Endothelial cell of umbilical vein (primary cell): ENCODE data around the gene SETD1A. TPM values are rescaled to one million over a fixed set of nuclear protein-coding genes. Genes with fewer than 3 reads are reported as not detected.

Experiments used
- BruUV-seq: library from RNA; stranded (reverse); fragments of 400-500 nt; replicated peaks from 2 replicates; lab custom pipeline; 2021; lab: Mats Ljungman, UMichigan
- CTCF ChIA-PET: fragments of 300-600, 350-600 bp; sonication (Branson Sonifier 250); formaldehyde crosslinking; loops from one replicate; lab custom pipeline; 2021; ENCODE audit warnings: antibody characterized with exemption, inconsistent platforms; lab: Charles Lee
- POLR2A ChIA-PET: fragments of 300-600, 350-600 bp; sonication (Branson Sonifier 250); formaldehyde crosslinking; loops from one replicate; lab custom pipeline; 2021; ENCODE audit warnings: antibody characterized with exemption, inconsistent platforms; lab: Charles Lee
- DNase-seq: peaks from one replicate; pipeline ENCODE4 v3.0.0-alpha.2; 2011; ENCODE audit warnings: low read depth, low spot score
- FAIRE-seq: peaks from 2 replicates; lab custom pipeline; 2011; peaks lifted over from hg19 to GRCh38; lab: Jason Lieb, UNC
- H2AFZ ChIP-seq: 2 replicates; pipeline ENCODE4 v1.6.0; 2012; ENCODE audit warnings: low read depth, low read length, control low read depth, inconsistent platforms
- H3K27ac ChIP-seq: 2 replicates; pipeline ENCODE4 v1.5.1; 2011; ENCODE audit warnings: low read depth, mild to moderate bottlenecking, control low read depth, low read length, moderate library complexity; ENCODE audit not compliant: insufficient read depth
- H3K27me3 ChIP-seq, 2 experiments: 2 replicates each; pipeline versions ENCODE4 v1.6.0 to v1.6.1; 2011; ENCODE audit warnings: low read length in 2 of 2, mixed read lengths in 1 of 2; ENCODE audit not compliant: control insufficient read depth in 2 of 2, insufficient read depth in 2 of 2
- H3K36me3 ChIP-seq, 2 experiments: 2 replicates in 1 of 2; 3 replicates in 1 of 2; pipeline ENCODE4 v1.5.1; 2011; ENCODE audit warnings: low read length in 2 of 2, mild to moderate bottlenecking in 1 of 2, moderate library complexity in 1 of 2; ENCODE audit not compliant: control insufficient read depth in 2 of 2, insufficient read depth in 2 of 2; ENCODE audit errors: extremely low read depth in 1 of 2
- H3K4me1 ChIP-seq: 3 replicates; pipeline ENCODE4 v1.5.1; 2011; ENCODE audit warnings: mild to moderate bottlenecking, low read length; ENCODE audit not compliant: control insufficient read depth, insufficient read depth; ENCODE audit errors: extremely low read depth
- H3K4me2 ChIP-seq: 2 replicates; pipeline ENCODE4 v1.6.1; 2011; ENCODE audit warnings: low read length, control low read depth, mixed read lengths; ENCODE audit not compliant: insufficient read depth
- H3K4me3 ChIP-seq, 3 experiments: fragments of 200-600 bp in 1 of 3; sonication (generic), shearing (Covaris generic) in 1 of 3; replicated peaks in 1 of 3; 2 replicates each; pipeline ENCODE4 v1.5.1; 2011 to 2016; ENCODE audit warnings: control low read depth in 3 of 3, low read length in 3 of 3, mild to moderate bottlenecking in 2 of 3, inconsistent platforms in 1 of 3, low read depth in 1 of 3, moderate library complexity in 1 of 3; ENCODE audit not compliant: insufficient read depth in 1 of 3
- H3K79me2 ChIP-seq: 2 replicates; pipeline ENCODE4 v1.6.0; 2012; ENCODE audit warnings: low read length, inconsistent platforms; ENCODE audit not compliant: control insufficient read depth, insufficient read depth
- H3K9ac ChIP-seq: replicated peaks from 2 replicates; pipeline ENCODE3; 2011; ENCODE audit warnings: low read length, control low read depth; ENCODE audit not compliant: insufficient read depth; ENCODE audit errors: extremely low read depth
- H3K9me1 ChIP-seq: replicated peaks from 3 replicates; pipeline ENCODE4 v1.6.0; 2011; ENCODE audit warnings: mild to moderate bottlenecking, low read length; ENCODE audit not compliant: control insufficient read depth, insufficient read depth; ENCODE audit errors: extremely low read depth
- H3K9me3 ChIP-seq: replicated peaks from 2 replicates; pipeline ENCODE4 v1.5.1; 2012; ENCODE audit warnings: low read length, inconsistent platforms; ENCODE audit not compliant: control insufficient read depth, insufficient read depth
- H4K20me1 ChIP-seq: replicated peaks from 2 replicates; pipeline ENCODE3; 2011; ENCODE audit warnings: mild to moderate bottlenecking, low read length; ENCODE audit not compliant: control insufficient read depth, insufficient read depth; ENCODE audit errors: extremely low read depth
- EZH2 ChIP-seq: IDR thresholded peaks from 2 replicates; pipeline ENCODE4 v1.6.1; 2012; ENCODE audit warnings: borderline replicate concordance, low read depth, mild to moderate bottlenecking, moderate library complexity, low read length, inconsistent platforms; ENCODE audit not compliant: severe bottlenecking
- FOS ChIP-seq: IDR thresholded peaks from 2 replicates; pipeline ENCODE4 v1.6.1; 2011; ENCODE audit warnings: mild to moderate bottlenecking, low read length, moderate library complexity, borderline replicate concordance; ENCODE audit not compliant: insufficient read depth
- GATA2 ChIP-seq: IDR thresholded peaks from 2 replicates; pipeline ENCODE4 v1.7.0; 2011; ENCODE audit warnings: low read depth, mild to moderate bottlenecking, moderate library complexity, mixed read lengths, low read length; ENCODE audit not compliant: insufficient read length, insufficient read depth
- MAX ChIP-seq: IDR thresholded peaks from 2 replicates; pipeline ENCODE4 v1.6.1; 2011; ENCODE audit not compliant: insufficient read depth, insufficient read length
- POLR2A ChIP-seq: IDR thresholded peaks from 2 replicates; pipeline ENCODE4 v1.6.1; 2012; ENCODE audit warnings: low read depth, mild to moderate bottlenecking, control low read depth, low read length
- POLR2AphosphoS5 ChIP-seq: IDR thresholded peaks from 2 replicates; pipeline ENCODE4 v1.6.1; 2012; ENCODE audit warnings: low read depth, mild to moderate bottlenecking, control low read depth, low read length, moderate library complexity; ENCODE audit not compliant: insufficient read depth
- dilution Hi-C: fragments of 300-500 bp; cut with MboI; formaldehyde crosslinking; loops from one replicate; pipeline ENCODE4 v1.15.0; 2019; ENCODE audit warnings: low sequenced_read_pairs; ENCODE audit not compliant: extremely low pct_ligation_motif_present
- intact Hi-C: fragments of 100-400 bp; cut with micrococcal nuclease; formaldehyde crosslinking; loops from one replicate; pipeline ENCODE4 v1.10.0; 2022
- polyA plus RNA-seq, 4 experiments: library from polyadenylated mRNA; depleted of rRNA in 3 of 4; stranded (reverse) in 3 of 4; unstranded in 1 of 4; fragments of >200 nt; gene quantifications; 2 replicates each; pipeline versions ENCODE4 v1.2.1 to v1.2.3, GENCODE V29; 2011 to 2012; ENCODE audit warnings: missing spikeins in 1 of 4
- small RNA-seq: library from RNA; depleted of rRNA; stranded (forward); fragments of <200 nt; gene quantifications from one replicate; pipeline ENCODE3, GENCODE V24; 2012; ENCODE audit warnings: low replicate concordance, low read depth; ENCODE audit not compliant: insufficient read depth, insufficient read length
- total RNA-seq: library from RNA; stranded (reverse); gene quantifications from 2 replicates; pipeline ENCODE4 v1.2.3, GENCODE V29; 2021
- TF ChIP-seq, protein P1 (sequence below), 2 donors: IDR thresholded peaks; 1 replicate in 1 of 2; 2 replicates in 1 of 2; pipeline ENCODE4 v1.5.1; 2011; ENCODE audit warnings: low read length in 2 of 2, mild to moderate bottlenecking in 2 of 2, moderate library complexity in 2 of 2, control low read depth in 1 of 2, inconsistent platforms in 1 of 2, low read depth in 1 of 2; ENCODE audit not compliant: insufficient read depth in 1 of 2; ENCODE audit errors: extremely low read depth in 1 of 2

Gene SETD1A
- total and polyA plus RNA-seq, 2 donors (not counting 3 experiments of a cell fraction or from before 2014, with no cell fraction given): 3.5 to 21.3 TPM

DNA sequence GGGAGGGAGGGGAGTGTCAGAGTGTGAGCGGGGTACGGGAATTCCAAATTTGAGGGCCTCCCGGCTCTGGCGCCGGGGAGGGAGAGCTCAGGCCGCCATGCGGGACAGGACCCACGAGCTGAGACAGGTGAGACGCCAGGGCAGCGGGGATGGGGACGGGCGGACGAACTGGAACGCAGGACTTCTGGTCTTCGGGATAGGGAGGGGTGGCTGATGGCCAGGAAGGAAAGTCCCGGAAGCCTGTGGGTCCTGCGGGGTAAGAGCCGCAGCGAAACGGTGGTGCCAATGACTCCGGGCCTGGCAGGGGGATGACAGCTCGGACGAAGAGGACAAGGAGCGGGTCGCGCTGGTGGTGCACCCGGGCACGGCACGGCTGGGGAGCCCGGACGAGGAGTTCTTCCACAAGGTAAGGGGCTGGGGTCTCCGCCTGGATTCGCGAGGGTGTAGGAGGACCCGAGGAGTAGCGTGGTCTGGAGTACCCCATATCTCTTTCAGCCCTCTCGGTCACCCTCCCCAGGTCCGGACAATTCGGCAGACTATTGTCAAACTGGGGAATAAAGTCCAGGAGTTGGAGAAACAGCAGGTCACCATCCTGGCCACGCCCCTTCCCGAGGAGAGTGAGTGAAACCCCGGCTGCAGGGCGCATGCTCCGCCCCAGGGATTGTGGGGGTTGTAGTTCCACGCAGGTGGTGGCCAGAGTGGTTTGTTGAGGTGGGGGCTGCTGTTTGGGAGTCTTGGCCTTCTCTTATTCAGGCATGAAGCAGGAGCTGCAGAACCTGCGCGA, 76.3 kb downstream of the SETD1A start:
- H3K79me2 ChIP-seq: peaks cover 12% of the 10 kb centered on the region
- H3K4me3 ChIP-seq: peak overlapping the region; percentile 63 to 75 (median 71)
- FAIRE-seq: peak; percentile 99
- H3K4me1 ChIP-seq: peaks cover 11% of the 10 kb centered on the region
- H3K9me1 ChIP-seq: no peaks in the 10 kb centered on the region
- dilution Hi-C loops (no loop called here), intact Hi-C loops (loop anchor here (1.0 to 2.0 kb wide), 5 partner anchors 40 to 425 kb away; partner anchors contain the start of genes ARMC5, KAT8, SETD1A and VKORC1)
- H3K9ac ChIP-seq: peak overlapping the region; percentile 65
- H4K20me1 ChIP-seq: no peaks in the 10 kb centered on the region
- peak overlapping the region; percentile 30 for H2AFZ ChIP-seq
- TSS peak; percentile 58 for BruUV-seq
- ChIA-PET POLR2A (interaction anchor here (0.7 to 1.0 kb wide), 2 partner anchors 40 to 840 kb away, joined by 3 to 5 read pairs; partner anchors contain the start of genes ZNF267, ZNF646 and ZNF668), CTCF (interaction anchor here (1.1 to 1.4 kb wide), 3 partner anchors 48 to 109 kb away, joined by 3 to 7 read pairs (median 6); partner anchors contain the start of gene HSD3B7)
- TF ChIP-seq GATA2 (no peak), FOS (no peak), POLR2A (peak; percentile 59), EZH2 (no peak), MAX (peak; percentile 22), POLR2AphosphoS5 (peak; percentile 16)
- TF ChIP-seq, protein P1, sequence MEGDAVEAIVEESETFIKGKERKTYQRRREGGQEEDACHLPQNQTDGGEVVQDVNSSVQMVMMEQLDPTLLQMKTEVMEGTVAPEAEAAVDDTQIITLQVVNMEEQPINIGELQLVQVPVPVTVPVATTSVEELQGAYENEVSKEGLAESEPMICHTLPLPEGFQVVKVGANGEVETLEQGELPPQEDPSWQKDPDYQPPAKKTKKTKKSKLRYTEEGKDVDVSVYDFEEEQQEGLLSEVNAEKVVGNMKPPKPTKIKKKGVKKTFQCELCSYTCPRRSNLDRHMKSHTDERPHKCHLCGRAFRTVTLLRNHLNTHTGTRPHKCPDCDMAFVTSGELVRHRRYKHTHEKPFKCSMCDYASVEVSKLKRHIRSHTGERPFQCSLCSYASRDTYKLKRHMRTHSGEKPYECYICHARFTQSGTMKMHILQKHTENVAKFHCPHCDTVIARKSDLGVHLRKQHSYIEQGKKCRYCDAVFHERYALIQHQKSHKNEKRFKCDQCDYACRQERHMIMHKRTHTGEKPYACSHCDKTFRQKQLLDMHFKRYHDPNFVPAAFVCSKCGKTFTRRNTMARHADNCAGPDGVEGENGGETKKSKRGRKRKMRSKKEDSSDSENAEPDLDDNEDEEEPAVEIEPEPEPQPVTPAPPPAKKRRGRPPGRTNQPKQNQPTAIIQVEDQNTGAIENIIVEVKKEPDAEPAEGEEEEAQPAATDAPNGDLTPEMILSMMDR (IDR thresholded peaks at IDR 0.05; ENCODE audit: extremely low read depth in 1 of 2, insufficient read depth in 1 of 2, low read depth in 1 of 2, low read length in 2 of 2): no peak
- H3K36me3 ChIP-seq: peaks cover 3 to 8% of the 10 kb centered on the region in 2 experiments
- peak overlapping the region; percentile 85 for H3K27ac ChIP-seq
- H3K4me2 ChIP-seq: peak overlapping the region; percentile 76
- no peaks in the 10 kb centered on the region for H3K9me3 ChIP-seq
- peak; percentile 82 for DNase-seq
- H3K27me3 ChIP-seq: no peaks in the 10 kb centered on the region

Small RNA genes lying within 50 kb of the gene (small RNA-seq; reads per million reads assigned to genes)
- 1.1 reads per million for gene AC135048.1

Other genes with a start within 250 kb of the SETD1A start
- gene PHKG2, start 209.3 kb upstream of the SETD1A start, total RNA-seq: 33.0 and 34.1 TPM in 2 replicates
- gene PHKG2, start 209.3 kb upstream of the SETD1A start, polyA plus RNA-seq: 48.8 and 55.4 TPM in 2 replicates
- 6.5 and 7.2 TPM in 2 replicates for gene CFAP119, start 195.7 kb upstream of the SETD1A start, total RNA-seq
- 9.5 and 13.7 TPM in 2 replicates for gene CFAP119, start 195.7 kb upstream of the SETD1A start, polyA plus RNA-seq
- gene RNF40, start 195.4 kb upstream of the SETD1A start, total RNA-seq: 97.0 and 102 TPM in 2 replicates
- gene RNF40, start 195.4 kb upstream of the SETD1A start, polyA plus RNA-seq: 60.5 and 67.6 TPM in 2 replicates
- 11.2 and 11.7 TPM in 2 replicates for gene ZNF629, start 170.5 kb upstream of the SETD1A start, total RNA-seq
- 5.2 and 5.6 TPM in 2 replicates for gene ZNF629, start 170.5 kb upstream of the SETD1A start, polyA plus RNA-seq
- 38.3 and 39.5 TPM in 2 replicates for gene BCL7C, start 63.7 kb upstream of the SETD1A start, total RNA-seq
- gene BCL7C, start 63.7 kb upstream of the SETD1A start, polyA plus RNA-seq: 30.2 and 33.7 TPM in 2 replicates
- 1.4 and 1.5 TPM in 2 replicates for gene CTF1, start 61.1 kb upstream of the SETD1A start, total RNA-seq
- gene CTF1, start 61.1 kb upstream of the SETD1A start, polyA plus RNA-seq: 4.3 and 4.7 TPM in 2 replicates
- 37.3 and 38.0 TPM in 2 replicates for gene FBXL19, start 34.2 kb upstream of the SETD1A start, total RNA-seq
- gene FBXL19, start 34.2 kb upstream of the SETD1A start, polyA plus RNA-seq: 22.1 and 29.5 TPM in 2 replicates
- gene ORAI3, start 8.7 kb upstream of the SETD1A start, total RNA-seq: 17.0 and 17.6 TPM in 2 replicates
- gene ORAI3, start 8.7 kb upstream of the SETD1A start, polyA plus RNA-seq: 25.4 and 33.9 TPM in 2 replicates
- gene HSD3B7, start 27.5 kb downstream of the SETD1A start, total RNA-seq: 2.9 and 3.5 TPM in 2 replicates
- 4.8 and 6.3 TPM in 2 replicates for gene HSD3B7, start 27.5 kb downstream of the SETD1A start, polyA plus RNA-seq
- 0.07 and 0.11 TPM in 2 replicates for gene STX1B, start 52.9 kb downstream of the SETD1A start, total RNA-seq
- gene STX1B, start 52.9 kb downstream of the SETD1A start, polyA plus RNA-seq: 0.14 and 0.21 TPM in 2 replicates
- gene STX4, start 75.8 kb downstream of the SETD1A start, total RNA-seq: 60.7 and 65.2 TPM in 2 replicates
- 49.4 and 49.5 TPM in 2 replicates for gene STX4, start 75.8 kb downstream of the SETD1A start, polyA plus RNA-seq
- 11.6 and 13.3 TPM in 2 replicates for gene ZNF668, start 116.5 kb downstream of the SETD1A start, total RNA-seq
- gene ZNF668, start 116.5 kb downstream of the SETD1A start, polyA plus RNA-seq: 11.8 and 14.4 TPM in 2 replicates
- 13.1 and 15.9 TPM in 2 replicates for gene ZNF646, start 116.7 kb downstream of the SETD1A start, total RNA-seq
- 4.1 and 5.9 TPM in 2 replicates for gene ZNF646, start 116.7 kb downstream of the SETD1A start, polyA plus RNA-seq
- gene PRSS53, start 131.2 kb downstream of the SETD1A start, total RNA-seq: 2.8 and 4.5 TPM in 2 replicates
- gene PRSS53, start 131.2 kb downstream of the SETD1A start, polyA plus RNA-seq: 3.5 and 4.6 TPM in 2 replicates
- 91.8 and 93.5 TPM in 2 replicates for gene VKORC1, start 137.0 kb downstream of the SETD1A start, total RNA-seq
- gene VKORC1, start 137.0 kb downstream of the SETD1A start, polyA plus RNA-seq: 586 and 728 TPM in 2 replicates
- 56.5 and 57.8 TPM in 2 replicates for gene BCKDK, start 150.6 kb downstream of the SETD1A start, total RNA-seq
- gene BCKDK, start 150.6 kb downstream of the SETD1A start, polyA plus RNA-seq: 78.3 and 96.7 TPM in 2 replicates
- 42.1 and 42.8 TPM in 2 replicates for gene KAT8, start 159.9 kb downstream of the SETD1A start, total RNA-seq
- 30.7 and 33.3 TPM in 2 replicates for gene KAT8, start 159.9 kb downstream of the SETD1A start, polyA plus RNA-seq
- not detected in 2 replicates for gene PRSS8, start 178.0 kb downstream of the SETD1A start, total RNA-seq
- 0.11 and 0.12 TPM in 2 replicates for gene PRSS8, start 178.0 kb downstream of the SETD1A start, polyA plus RNA-seq
- not detected in 2 replicates for gene PRSS36, start 192.3 kb downstream of the SETD1A start, total RNA-seq
- gene PRSS36, start 192.3 kb downstream of the SETD1A start, polyA plus RNA-seq: 0.57 and 0.73 TPM in 2 replicates
- gene FUS, start 222.4 kb downstream of the SETD1A start, total RNA-seq: 569 and 574 TPM in 2 replicates
- gene FUS, start 222.4 kb downstream of the SETD1A start, polyA plus RNA-seq: 191 and 307 TPM in 2 replicates
- gene PYCARD, start 245.0 kb downstream of the SETD1A start, total RNA-seq: 19.1 and 23.0 TPM in 2 replicates
- gene PYCARD, start 245.0 kb downstream of the SETD1A start, polyA plus RNA-seq: 40.1 and 58.9 TPM in 2 replicates